LNCAP (cell line): ENCODE results near the gene ZNF536.

Experiments used
- TF ChIP-seq, protein P1 (sequence below): fragments of 450-650 bp; IDR thresholded peaks from 2 replicates; pipeline ENCODE4 v1.5.1; 2017; ENCODE audit warnings: mild to moderate bottlenecking

ZNF536 gene

DNA sequence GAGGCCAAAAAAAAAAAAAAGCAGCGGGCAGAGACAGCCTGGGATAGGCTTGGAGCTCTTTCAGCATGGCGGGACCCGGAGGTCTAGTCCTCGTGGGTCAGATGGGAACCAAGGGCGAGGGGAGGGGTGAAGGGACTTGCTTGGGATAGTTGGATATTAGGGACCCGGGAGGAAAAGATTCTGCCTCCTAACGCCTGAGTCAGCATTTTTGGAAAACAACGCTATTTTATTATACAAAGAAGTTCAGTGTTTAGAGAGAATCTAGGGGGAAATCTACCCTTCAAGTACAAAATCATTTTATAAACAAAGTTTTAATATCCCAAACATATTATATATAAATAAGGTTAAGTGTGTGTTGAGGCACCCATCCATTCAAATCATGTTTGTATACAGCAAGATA, 156.7 kb downstream of the ZNF536 start:
- TF ChIP-seq, protein P1, sequence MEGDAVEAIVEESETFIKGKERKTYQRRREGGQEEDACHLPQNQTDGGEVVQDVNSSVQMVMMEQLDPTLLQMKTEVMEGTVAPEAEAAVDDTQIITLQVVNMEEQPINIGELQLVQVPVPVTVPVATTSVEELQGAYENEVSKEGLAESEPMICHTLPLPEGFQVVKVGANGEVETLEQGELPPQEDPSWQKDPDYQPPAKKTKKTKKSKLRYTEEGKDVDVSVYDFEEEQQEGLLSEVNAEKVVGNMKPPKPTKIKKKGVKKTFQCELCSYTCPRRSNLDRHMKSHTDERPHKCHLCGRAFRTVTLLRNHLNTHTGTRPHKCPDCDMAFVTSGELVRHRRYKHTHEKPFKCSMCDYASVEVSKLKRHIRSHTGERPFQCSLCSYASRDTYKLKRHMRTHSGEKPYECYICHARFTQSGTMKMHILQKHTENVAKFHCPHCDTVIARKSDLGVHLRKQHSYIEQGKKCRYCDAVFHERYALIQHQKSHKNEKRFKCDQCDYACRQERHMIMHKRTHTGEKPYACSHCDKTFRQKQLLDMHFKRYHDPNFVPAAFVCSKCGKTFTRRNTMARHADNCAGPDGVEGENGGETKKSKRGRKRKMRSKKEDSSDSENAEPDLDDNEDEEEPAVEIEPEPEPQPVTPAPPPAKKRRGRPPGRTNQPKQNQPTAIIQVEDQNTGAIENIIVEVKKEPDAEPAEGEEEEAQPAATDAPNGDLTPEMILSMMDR, result no peak

DNA sequence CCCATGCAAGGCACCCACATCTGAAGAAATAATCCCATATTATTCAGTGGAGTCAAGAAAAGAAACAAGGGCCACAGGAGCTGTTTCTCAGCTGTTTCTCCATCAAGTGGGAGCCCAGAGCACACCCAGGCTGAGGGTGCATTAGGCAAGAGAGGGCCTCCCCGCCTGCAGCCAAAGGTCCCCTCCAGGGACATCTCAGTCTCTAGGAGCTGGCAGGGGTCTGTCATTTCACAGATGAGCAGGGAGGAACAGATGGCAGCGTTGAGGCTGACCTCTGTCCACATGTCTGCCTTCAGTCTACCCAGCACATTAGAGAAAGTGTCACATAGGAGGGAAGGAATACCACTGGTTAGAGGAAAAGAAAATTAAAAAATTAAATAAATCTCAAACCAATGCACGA, 157.7 kb downstream of the ZNF536 start:
- TF ChIP-seq, protein P1, result no peak

DNA sequence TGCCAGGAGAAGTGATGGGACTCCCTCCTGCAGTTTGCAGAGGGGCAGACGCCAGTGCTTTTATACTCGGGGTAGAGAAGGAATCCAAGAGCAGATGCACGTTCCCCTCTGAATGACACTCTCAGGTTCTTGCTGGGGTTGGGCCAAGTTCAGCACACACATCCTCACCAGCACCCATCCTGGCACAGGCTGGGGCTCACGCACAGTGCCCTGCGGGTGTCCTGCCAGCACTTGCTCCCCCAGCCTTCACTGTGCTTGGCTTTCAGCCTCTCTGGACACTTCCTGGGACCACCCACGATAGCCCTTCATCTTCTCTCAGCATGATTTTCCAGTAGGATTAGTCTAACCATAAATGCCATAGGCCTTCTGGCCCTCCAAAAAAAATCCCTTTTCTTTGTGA, 158.6 kb downstream of the ZNF536 start:
- TF ChIP-seq, protein P1, result no peak

DNA sequence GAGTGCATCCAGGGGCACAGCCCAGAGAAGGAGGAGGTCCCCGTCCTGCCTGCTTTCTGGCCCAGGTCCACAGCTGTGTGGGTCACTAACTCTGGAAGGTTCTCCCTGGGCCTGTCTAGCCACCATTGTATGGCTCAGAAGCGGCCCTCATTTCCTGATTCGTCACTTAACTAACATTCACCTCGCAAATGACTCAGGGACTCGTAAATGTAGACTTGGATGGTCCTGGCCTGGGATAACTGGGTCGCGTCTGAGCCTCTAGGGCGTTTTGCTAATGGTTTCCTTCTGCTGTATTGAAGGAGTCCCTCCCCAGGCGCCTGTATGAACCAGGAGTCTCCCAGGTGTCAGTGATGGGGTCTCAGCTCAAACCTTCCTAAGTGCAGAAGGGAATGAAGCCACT, 162.8 kb downstream of the ZNF536 start:
- TF ChIP-seq, protein P1, result no peak

DNA sequence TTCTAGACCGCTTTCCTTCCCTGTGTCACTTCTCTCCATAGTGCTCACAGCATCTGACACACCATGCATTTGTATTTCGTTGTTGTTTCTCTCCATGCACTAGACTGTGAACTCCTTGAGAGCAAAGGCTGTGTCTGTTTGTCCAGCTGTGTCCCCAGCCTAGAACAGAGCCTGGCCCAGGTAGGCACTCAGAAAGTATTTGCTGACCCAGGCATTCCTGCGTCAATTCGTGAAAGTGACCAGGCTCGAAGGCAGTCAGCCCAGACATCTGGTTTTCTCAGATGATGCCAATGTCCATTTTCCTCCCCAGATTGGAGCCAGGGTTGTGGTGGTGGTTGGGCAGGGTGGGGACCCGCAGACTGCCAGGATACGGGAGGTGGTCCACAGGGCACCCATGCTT, 164.8 kb downstream of the ZNF536 start:
- TF ChIP-seq, protein P1, result no peak

DNA sequence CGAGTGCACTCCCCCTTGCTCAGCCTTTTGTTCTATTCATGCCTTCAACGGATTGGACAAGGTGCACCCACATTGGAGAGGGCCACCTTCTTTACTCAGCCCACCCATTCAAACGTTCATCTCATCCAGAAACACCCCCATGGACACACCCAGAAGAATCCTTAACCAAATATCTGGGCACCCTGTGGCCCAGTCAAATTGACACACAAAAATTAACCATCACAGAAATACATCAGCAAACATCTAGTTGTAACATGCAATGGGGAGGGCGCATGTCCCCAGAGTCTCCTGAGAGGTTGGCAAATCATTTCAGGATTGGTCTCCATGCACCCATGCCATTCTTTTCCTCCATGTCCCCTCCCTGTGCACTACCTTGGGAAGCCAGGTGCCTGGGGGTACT, 167.1 kb downstream of the ZNF536 start:
- TF ChIP-seq, protein P1, result no peak

DNA sequence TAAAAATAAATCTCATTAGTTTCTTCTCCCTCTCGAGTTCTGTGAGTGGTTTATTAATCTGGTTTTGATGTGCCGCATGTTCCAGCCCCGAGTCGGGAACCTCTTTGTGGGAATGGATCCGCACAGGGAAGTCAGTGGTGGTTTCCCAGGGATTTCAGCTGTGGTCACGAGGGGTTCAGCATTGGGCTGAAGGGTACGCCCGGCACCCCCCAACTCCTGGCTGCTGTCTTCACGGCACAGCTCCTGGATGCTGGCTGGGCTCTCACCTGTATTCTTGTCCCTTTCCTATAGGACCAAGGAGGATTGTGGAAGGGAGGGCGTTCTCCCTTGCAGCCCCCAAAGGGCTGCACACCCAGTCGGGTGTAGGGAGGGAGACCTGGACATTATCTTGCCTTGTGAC, 167.8 kb downstream of the ZNF536 start:
- TF ChIP-seq, protein P1, result no peak

DNA sequence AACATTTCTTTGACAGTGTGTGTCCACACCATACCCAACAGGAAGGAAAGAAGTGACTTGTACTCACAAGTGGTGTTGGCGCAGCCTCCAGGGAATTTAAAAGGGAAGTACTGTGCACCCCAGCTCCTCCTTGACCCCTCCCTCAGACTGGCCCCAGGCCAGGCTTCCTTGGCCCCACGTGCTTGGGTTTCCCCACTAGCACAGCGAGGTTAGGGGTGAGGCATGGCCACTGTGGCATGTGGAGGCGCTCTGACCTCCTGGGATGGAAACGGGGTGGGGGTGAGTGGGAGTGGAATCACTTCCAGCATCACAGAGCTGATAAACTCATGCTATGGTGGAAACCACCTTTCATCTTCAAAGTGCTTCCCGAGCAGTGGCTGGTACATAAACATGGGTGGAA, 168.6 kb downstream of the ZNF536 start:
- TF ChIP-seq, protein P1, result no peak
